ENCODE measurements around the gene MAGI3. TPM values are rescaled to one million over a fixed set of nuclear protein-coding genes. Genes with fewer than 3 reads are reported as not detected.

Gene MAGI3
- 1 to 10 TPM; 2.8 to 4.1 (median 4.0) TPM for total RNA-seq

DNA sequence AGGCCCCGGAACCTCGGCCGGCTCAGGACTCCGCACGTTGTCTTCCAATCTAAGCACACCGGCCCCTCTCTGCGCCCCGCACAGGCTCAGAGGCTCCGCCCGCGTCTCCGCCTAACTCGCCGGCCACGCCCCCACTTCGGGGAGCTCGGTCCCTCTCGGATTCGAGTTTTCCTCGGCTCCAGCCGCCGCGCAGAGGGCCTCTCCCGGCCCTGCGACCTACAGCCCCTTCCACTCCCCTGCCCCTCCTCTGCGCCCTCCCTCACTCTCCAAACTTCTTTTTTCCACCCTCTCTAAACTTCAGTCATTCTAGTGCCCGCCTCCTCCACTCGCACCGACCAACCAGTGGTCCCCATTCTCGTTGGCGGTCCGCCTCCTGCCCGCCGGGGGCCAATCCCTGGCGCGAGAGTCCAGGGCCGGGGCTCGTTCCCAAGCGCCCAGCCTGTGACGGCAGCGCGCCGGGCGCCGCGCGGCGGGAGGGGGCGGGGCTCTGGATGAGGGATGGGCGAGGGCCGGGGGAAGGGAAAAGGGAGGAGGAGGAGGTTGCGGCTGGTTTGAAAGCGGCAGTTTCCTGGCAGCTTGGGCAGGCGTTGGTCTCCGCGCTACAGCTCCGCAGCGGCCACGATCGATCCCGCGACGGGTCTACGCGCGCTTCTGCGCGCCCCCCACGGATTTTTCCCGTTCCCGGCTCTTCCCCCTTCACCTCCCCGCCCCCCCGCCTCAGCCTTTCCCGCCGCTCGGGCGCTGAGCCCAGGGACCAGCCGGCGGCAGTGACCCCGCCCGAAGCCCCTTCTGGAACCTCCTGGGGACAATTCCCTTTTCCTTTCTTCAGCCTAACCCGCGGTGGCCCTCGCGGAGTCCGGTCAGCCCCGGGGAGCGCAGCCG lies at the start of gene MAGI3:
Gene MAGI3, plus strand, starts transcription at position 563 of the 882 bp plus-strand sequence. CDS start 519 bp downstream, outside the sequence.
- ATAC-seq: peak; percentile 88 to 90
- intact Hi-C loops (cut with DNase I; ENCODE audit: low total_unique reads) (loop anchor here (10.0 kb wide), 2 partner anchors 315 to 425 kb away; partner anchors contain the start of genes LRIG2 and RSBN1), in situ Hi-C loops (cut with MboI; ENCODE audit: low sequenced_read_pairs in 4 of 4) (loop anchor here in 2 of 4 donors (25.0 kb wide), 2 partner anchors 522 to 678 kb away; partner anchors contain the start of genes AP4B1 (in 1 of the 2), DCLRE1B (in 1 of the 2), PPM1J (in 1 of the 2) and RHOC (in 1 of the 2))

DNA sequence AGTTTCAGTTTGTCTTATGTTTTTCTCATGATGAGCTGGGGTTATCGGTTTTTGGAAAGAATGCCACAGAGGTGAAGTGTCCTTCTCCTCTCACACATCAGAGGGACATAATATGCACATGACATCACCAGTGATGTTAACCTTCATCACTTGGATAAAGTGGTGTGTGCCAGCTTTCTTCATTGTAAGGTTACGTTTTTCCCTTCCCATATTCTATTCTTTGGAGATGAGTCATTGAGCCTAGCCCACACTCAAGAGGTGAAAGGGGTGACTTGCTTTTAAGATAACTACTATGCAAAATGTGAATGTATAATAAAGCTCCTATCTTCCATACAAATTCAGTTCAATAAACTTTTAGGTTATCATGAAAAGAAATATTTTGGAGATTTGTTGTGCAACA lies 36.7 kb upstream of the MAGI3 start:
- Histone ChIP-seq H3K4me1 (no peaks in the 10 kb centered on the region), H3K27ac (no peak overlapping the region), H3K36me3 (no peaks in the 10 kb centered on the region), H3K27me3 (no peaks in the 10 kb centered on the region), H3K4me3 (no peak overlapping the region), H3K9me3 (no peaks in the 10 kb centered on the region)
- TF ChIP-seq, protein P1, sequence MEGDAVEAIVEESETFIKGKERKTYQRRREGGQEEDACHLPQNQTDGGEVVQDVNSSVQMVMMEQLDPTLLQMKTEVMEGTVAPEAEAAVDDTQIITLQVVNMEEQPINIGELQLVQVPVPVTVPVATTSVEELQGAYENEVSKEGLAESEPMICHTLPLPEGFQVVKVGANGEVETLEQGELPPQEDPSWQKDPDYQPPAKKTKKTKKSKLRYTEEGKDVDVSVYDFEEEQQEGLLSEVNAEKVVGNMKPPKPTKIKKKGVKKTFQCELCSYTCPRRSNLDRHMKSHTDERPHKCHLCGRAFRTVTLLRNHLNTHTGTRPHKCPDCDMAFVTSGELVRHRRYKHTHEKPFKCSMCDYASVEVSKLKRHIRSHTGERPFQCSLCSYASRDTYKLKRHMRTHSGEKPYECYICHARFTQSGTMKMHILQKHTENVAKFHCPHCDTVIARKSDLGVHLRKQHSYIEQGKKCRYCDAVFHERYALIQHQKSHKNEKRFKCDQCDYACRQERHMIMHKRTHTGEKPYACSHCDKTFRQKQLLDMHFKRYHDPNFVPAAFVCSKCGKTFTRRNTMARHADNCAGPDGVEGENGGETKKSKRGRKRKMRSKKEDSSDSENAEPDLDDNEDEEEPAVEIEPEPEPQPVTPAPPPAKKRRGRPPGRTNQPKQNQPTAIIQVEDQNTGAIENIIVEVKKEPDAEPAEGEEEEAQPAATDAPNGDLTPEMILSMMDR (IDR thresholded peaks at IDR 0.05 in 4 of 5, conservative IDR thresholded peaks at IDR 0.05 in 1 of 5): no peak
- TF ChIP-seq POLR2A (IDR thresholded peaks at IDR 0.05): no peak
- in situ Hi-C loops (cut with MboI; ENCODE audit: low sequenced_read_pairs in 4 of 4): no loop called here
- ATAC-seq: no peak
- intact Hi-C loops (cut with DNase I; ENCODE audit: low total_unique reads): no loop called here
- DNase-seq: no peak

More for the DNA sequence above, at the start of gene MAGI3:
- Histone ChIP-seq H3K9me3 (no peaks in the 10 kb centered on the region), H3K36me3 (no peaks in the 10 kb centered on the region), H3K27ac (peak within 1 kb of the TSS; percentile 77 to 86 (median 82)), H3K4me3 (peak within 1 kb of the TSS; percentile 79 to 96 (median 90)), H3K4me1 (peaks cover 20 to 24% of the 10 kb centered on the region in 2 donors), H3K27me3 (no peaks in the 10 kb centered on the region)
- DNase-seq: peak; percentile 93 to 94
- TF ChIP-seq POLR2A (IDR thresholded peaks at IDR 0.05): peak; percentile 62 to 76
- TF ChIP-seq, protein P1 (IDR thresholded peaks at IDR 0.05 in 4 of 5, conservative IDR thresholded peaks at IDR 0.05 in 1 of 5): no peak

DNA sequence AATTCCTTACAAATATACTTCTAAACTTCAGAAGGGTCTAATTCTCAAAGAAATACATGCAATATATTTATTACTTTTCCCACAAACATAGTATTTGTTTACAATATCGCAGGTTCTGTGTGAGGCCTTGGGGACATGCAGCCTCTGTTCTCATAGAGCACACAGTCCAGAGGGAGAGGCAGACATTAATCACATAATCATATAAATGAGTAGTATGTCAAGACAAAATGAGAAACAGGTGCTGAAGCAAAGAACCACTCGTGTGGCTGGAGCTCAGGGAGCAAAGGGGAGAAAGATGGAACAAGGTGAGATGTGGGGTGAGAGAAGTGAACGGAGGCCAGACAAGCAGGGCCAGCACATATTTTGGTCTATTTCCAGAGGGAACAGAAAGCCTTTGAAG lies 26.4 kb upstream of the MAGI3 start:
- intact Hi-C loops (cut with DNase I; ENCODE audit: low total_unique reads): no loop called here
- DNase-seq: no peak
- no peaks in the 10 kb centered on the region for H3K9me3 ChIP-seq
- no peak overlapping the region for H3K4me3 ChIP-seq
- TF ChIP-seq POLR2A (IDR thresholded peaks at IDR 0.05): no peak
- TF ChIP-seq, protein P1 (IDR thresholded peaks at IDR 0.05 in 4 of 5, conservative IDR thresholded peaks at IDR 0.05 in 1 of 5): no peak
- no peak for ATAC-seq
- H3K4me1 ChIP-seq: no peaks in the 10 kb centered on the region
- no peaks in the 10 kb centered on the region for H3K27me3 ChIP-seq
- no peaks in the 10 kb centered on the region for H3K36me3 ChIP-seq
- no peak overlapping the region for H3K27ac ChIP-seq
- in situ Hi-C loops (cut with MboI; ENCODE audit: low sequenced_read_pairs in 4 of 4): no loop called here

DNA sequence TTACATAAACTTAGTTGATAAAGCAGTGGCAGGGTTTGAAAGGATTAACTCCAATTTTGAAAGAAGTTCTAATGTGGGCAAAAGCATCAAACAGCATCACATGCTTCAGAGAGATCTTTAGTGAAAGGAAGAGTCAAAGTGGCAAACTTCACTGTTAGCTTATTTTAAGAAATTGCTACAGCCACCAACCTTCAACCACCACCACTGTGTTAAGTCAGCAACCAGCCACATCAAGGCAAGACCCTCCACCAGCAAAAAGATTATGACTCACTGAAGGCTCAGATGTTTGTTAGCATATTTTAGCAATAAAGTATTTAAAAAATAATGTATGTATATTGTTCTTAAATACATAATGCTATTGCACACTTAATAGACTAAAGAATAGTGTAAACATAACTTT lies 21.3 kb upstream of the MAGI3 start:
- intact Hi-C loops (cut with DNase I; ENCODE audit: low total_unique reads): no loop called here
- DNase-seq (no peak), ATAC-seq (no peak)
- Histone ChIP-seq H3K27me3 (no peaks in the 10 kb centered on the region), H3K36me3 (no peaks in the 10 kb centered on the region), H3K4me1 (no peaks in the 10 kb centered on the region), H3K27ac (no peak overlapping the region), H3K9me3 (no peaks in the 10 kb centered on the region), H3K4me3 (no peak overlapping the region)
- in situ Hi-C loops (cut with MboI; ENCODE audit: low sequenced_read_pairs in 4 of 4): no loop called here
- TF ChIP-seq POLR2A (IDR thresholded peaks at IDR 0.05): no peak
- TF ChIP-seq, protein P1 (IDR thresholded peaks at IDR 0.05 in 4 of 5, conservative IDR thresholded peaks at IDR 0.05 in 1 of 5): no peak
